GM15510 (cell line): ENCODE measurements around the gene NNMT.

Experiments
- POLR2A ChIP-seq: IDR thresholded peaks from 3 replicates; pipeline ENCODE4 v1.6.1; 2011; ENCODE audit warnings: borderline replicate concordance; ENCODE audit not compliant: insufficient read length; ENCODE audit errors: extremely low read depth

The NNMT gene

GRCh38 chr11:114286229-114286628 is 10.0 kb upstream of the NNMT start:
- no peak for TF ChIP-seq POLR2A

- TF ChIP-seq POLR2A, result no peak
Measured at GRCh38 chr11:114287154-114287553, 9.0 kb upstream of the NNMT start.

GRCh38 chr11:114288136-114288535 is 8.1 kb upstream of the NNMT start:
- no peak for TF ChIP-seq POLR2A

DNA sequence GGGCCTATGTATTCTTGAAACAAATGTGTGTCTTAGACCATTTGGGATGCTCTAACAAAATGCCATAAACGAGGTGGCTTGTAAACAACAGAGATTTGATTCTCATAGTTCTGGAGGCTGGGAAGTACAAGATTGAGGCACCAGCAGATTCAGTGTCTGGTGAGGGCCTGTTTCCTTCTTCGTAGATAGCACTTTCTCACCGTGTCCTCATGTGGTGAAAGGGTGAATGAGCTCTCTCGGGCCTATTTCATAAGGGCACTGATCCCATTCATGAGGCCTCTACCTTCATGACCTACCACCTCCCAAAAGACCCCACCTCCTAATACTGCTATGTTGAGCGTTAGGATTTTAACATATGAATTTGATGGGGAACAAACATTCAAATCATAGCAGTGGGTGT is 6.4 kb upstream of the NNMT start:
- no peak for TF ChIP-seq POLR2A

DNA sequence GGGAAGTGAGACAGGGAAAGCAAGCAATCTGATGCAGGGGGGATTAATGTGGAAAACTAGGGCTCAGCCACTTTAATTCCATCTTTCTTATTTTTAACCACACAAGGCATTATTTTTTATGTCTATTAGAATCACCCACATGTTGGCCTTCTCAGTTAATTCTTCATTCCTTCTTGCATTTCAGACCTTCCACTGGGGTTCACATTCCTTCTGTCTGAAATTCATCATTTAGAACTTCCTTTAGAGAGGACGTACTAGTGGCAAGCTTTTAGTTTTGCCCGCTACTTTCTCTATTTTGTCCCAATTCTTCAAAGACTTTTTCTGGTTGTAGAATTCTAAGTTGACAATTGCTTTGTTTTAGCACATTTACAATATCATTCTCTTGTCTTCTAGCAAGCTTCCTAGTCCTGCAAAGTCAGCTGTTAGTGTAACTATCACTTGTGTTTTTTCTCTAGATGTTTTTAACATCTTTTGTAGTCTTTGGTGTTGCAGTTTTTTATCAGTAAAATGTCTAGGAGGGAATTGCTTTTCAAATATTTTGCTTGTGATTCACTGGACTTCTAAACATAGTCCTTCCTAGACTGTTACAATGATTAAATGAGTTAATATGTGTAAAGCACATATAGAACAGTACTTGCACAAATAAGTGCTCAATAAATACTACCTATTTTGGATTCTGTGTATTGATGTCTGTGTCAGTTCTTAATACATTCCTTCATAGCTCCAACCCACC is 5.5 kb upstream of the NNMT start:
- TF ChIP-seq POLR2A, result no peak

GRCh38 chr11:114291381-114291780 is 4.8 kb upstream of the NNMT start:
- no peak for TF ChIP-seq POLR2A

DNA sequence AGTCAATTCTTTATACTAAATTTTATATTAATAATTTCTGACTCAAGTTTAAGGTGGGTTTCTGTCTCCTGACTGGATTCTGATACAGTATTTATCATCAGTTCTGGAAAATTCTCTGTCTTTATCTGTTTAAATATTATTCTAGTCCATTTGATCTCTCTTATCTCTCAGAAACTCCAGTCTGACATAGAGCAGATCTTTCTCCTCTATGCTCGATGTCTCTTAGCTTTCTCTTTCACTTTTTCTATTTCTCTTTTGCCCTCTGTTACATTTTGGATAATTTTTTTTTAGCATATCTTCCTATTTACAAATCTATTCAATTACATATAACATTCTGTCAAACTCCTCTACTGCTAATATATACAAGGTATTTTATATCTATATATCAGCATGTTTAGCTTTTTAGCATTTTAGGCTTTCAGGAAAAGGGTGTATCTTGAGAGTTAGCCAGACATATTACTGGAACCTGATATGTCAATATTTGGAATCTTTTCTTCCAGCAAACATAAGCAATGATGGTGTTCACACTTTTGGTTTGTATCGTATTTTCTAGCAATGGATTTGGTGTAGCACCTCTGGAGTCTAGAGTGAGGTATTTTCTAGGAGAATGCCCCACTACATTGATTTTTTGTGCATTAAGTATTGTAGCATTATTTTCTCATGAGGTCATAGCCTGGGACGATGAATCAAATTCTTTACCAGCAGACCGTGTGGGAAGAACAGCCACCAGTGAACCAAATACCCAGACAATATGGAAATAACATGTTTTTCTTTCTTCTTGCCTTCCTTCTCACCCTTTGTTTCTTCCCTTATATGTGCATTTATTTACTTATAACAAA is 4.1 kb upstream of the NNMT start:
- no peak for TF ChIP-seq POLR2A

DNA sequence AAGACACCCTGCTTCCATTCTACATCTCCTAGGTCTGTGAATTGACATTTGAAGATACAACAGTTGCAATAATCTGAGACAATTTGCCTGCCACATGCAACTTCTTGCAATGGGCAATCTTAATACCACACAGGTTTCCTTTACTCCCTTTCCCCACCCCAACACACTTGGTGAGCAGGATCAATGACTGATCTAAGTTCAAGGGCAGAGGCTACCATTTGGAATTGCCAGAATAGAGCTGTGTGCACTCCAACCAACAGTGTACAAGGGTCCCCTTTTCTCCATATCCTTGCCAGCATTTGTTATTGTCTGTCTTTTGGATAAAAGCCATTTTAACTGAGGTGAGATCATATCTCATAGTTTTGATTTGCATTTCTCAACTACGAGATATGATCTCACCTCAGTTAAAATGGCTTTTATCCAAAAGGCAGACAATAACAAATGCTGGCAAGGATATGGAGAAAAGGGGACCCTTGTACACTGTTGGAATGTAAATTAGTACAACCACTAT is 2.9 kb upstream of the NNMT start:
- TF ChIP-seq POLR2A, result no peak

DNA sequence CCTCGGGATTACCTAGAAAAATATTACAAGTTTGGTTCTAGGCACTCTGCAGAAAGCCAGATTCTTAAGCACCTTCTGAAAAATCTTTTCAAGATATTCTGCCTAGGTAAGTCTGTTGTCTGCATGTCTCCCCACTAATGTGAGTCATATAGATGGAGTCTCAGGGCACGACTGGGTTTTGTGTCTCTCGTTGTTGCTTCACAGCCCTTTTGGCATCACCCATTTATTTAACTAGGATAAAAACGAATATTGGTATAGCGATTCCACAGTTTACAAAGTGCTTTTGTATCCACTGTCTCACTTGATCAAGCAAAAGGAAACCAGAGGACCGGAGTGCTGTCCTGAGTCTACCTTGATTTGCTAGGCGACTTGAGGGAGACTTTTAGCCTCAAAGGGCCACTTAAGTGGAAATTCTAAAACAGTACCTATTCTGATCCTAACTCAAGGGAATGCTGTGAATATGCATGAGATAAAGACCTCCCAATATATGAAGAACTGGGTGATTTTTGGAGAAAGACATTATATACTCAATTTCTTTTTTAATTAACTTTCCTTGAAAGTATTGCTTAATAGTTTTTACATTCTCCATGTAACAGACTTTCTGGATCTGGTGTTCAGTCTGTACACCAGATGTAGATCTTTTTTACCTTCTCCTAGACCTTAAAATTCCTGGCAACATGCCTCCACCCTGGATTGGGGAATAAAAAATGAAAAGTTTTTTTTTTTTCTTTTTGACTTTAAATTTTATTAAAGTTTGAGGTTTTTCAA is 590 bp downstream of the NNMT start:
- no peak for TF ChIP-seq POLR2A

DNA sequence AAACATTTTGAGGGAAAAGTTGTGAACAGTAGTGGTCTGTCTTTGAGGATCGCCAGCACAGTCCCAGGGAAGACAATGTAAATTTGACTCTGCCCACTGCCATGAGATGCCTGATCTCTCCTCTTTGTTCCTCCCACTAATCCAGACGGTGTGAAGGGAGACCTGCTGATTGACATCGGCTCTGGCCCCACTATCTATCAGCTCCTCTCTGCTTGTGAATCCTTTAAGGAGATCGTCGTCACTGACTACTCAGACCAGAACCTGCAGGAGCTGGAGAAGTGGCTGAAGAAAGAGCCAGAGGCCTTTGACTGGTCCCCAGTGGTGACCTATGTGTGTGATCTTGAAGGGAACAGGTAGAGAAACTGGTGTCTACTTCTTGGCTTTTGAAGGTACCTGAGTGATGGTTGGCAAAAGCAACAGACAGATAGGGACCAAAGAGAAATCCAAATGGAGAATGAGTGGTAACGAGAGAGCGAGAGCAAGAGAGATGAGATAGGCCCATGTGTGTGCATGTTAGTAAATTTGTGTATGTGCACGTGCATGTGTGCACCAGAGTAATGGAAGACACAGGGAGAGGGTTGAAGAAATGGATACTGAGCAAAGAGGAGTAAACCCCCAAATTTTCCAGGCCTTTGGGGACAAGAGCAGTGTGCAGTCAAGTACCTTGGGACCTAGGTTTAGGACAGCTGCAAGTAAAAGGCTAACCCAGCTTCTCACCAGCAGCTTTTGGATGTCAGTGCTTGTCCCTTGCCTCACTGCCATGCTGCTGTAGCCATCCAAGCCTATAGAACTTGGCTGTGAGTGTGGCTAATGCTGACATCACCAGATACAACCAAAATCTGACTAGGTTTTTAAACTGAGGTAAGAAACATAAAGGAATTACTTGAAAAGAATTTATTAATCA is 1.9 kb downstream of the NNMT start:
- no peak for TF ChIP-seq POLR2A

GRCh38 chr11:114298710-114299109 is 2.5 kb downstream of the NNMT start:
- TF ChIP-seq POLR2A, result no peak

DNA sequence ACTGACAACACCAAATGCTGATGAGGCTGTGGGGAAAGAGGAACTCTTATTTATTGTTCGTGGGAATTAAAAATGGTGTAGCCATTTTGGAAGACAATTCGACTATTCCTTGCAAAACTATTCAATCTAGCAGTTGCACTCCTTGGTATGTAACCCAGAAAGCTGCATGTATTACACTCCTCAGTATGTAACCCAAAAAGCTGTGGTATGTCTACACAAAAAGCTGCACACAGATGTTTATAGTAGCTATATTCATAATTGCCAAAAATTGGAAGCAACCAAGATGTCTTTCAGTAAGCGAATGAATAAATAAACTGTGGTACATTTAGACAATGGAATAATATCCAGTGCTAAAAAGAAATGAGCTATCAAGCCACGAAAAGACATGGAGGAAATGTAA is 4.9 kb downstream of the NNMT start:
- TF ChIP-seq POLR2A, result no peak

GRCh38 chr11:114301927-114302326 is 5.7 kb downstream of the NNMT start:
- TF ChIP-seq POLR2A, result no peak

DNA sequence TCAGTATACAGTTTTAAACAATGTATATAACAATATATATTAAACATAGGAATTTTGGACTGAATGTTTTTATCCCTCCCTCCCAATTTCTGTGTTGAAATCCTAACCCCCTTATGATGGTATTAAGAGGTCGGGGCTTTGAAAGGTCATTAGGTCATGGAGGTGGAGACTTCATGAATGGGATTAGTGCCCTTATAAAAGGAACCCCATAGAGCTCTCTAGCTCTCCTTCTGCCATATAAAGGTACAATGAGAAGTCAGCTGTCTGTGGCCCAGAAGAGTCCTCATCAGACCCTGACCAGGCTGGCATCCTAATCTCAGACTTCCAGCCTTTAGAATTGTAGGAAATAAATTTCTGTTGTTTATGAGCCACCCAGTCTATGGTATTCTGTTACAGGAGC is 6.5 kb downstream of the NNMT start:
- TF ChIP-seq POLR2A, result no peak
